Stimulated activated CD4-positive, alpha-beta T cell treated with anti-CD3 and anti-CD28 coated beads, Interleukin-12 subunit alpha, Interleukin-12 subunit beta, amount 100 ng/mL, for 24 hours (primary cell): ENCODE measurements around the gene SLC2A4RG.

Source experiments
- DNase-seq, 2 experiments: peaks; one replicate each; pipeline ENCODE4 v3.0.0-alpha.2; 2020; ENCODE audit warnings: low read depth in 2 of 2

The SLC2A4RG gene

DNA sequence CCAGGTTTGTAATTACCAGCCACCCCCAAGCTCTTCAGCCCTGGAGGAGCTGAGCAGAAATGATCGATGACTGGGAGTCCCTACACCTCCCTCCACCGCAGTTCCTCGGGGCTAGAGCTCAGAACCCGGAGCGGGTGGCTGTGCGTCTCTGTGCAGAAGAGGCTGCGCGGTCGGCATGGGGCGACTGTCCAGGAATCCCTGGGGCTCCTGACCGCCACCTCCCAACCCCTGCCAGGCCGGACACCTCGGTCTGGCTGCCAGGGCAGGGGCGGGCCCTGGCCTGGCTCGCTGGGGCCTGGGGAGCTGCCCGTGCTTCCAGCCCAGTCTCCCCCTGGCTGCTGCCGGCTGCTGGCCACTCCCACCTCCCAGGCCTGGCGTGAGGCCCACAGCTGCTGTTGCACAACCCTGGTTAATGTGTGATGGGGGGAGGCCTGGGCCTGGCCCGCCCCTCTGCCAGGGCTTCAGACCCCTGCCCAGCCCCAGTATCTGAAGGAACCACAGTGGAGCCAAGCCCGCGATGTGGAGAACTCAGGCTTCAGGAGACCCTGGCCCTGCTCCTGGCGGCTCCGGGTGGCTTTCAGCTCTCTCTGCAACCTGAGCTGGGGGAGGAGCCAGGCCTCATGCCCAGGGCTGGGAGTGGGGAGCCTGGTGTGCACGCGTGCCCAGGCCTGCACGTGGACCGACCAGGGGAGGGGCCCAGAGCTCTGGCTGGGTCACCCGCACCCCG, 1.2 kb downstream of the SLC2A4RG start:
- no peak for DNase-seq

DNA sequence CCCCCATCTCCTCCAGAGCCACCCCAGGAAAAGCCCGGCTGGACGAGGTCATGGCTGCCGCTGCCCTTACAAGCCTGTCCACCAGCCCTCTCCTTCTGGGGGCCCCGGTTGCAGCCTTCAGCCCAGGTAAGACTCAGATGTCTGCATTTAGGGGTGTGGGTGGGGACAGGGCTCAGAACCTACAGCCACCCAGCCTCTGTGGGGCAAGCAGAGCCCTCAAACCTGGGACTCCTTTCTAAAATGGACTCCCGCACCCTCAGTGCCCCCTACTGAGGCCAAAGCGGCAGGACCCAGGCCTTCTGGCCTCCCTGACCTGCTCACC, 1.7 kb downstream of the SLC2A4RG start:
- DNase-seq = no peak

DNA sequence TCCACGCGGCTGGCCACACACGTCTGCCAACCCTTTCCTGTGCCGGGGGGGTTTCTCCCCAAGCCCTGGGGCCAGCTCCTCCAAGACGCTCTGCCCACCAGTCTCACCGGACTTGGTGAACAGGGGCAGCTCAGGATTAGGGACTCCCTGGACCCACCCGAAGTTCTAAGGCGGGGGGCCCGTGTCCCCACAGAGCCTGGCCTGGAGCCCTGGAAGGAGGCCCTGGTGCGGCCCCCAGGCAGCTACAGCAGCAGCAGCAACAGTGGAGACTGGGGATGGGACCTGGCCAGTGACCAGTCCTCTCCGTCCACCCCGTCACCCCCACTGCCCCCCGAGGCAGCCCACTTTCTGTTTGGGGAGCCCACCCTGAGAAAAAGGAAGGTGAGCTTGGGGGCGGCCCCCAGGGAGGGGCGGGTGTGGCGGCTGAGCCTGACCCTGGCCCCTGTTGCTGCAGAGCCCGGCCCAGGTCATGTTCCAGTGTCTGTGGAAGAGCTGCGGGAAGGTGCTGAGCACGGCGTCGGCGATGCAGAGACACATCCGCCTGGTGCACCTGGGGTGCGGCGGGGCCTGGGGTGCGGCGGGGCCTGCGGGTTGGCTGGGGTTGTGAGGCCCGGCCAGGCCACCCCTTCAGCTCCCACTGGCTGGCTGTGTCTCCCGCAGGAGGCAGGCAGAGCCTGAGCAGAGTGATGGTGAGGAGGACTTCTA, 2.3 kb downstream of the SLC2A4RG start:
- no peak for DNase-seq

DNA sequence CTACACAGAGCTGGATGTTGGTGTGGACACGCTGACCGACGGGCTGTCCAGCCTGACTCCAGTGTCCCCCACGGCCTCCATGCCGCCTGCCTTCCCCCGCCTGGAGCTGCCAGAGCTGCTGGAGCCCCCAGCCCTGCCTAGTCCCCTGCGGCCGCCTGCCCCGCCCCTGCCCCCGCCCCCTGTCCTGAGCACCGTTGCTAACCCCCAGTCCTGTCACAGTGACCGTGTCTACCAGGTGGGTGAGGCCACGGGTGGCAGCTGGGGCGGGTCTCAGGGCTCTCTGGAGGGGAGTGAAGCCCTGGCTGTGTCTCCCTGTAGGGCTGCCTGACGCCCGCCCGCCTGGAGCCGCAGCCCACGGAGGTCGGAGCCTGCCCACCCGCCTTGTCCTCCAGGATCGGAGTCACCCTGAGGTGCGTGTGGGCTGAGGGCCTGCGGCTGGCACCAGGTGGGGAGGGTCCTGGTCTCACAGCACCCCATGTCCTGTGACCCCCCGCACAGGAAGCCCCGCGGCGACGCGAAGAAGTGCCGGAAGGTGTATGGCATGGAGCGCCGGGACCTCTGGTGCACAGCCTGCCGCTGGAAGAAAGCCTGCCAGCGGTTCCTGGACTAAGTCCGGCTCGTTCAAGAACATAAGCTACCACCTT, 2.9 kb downstream of the SLC2A4RG start:
- no peak for DNase-seq

DNA sequence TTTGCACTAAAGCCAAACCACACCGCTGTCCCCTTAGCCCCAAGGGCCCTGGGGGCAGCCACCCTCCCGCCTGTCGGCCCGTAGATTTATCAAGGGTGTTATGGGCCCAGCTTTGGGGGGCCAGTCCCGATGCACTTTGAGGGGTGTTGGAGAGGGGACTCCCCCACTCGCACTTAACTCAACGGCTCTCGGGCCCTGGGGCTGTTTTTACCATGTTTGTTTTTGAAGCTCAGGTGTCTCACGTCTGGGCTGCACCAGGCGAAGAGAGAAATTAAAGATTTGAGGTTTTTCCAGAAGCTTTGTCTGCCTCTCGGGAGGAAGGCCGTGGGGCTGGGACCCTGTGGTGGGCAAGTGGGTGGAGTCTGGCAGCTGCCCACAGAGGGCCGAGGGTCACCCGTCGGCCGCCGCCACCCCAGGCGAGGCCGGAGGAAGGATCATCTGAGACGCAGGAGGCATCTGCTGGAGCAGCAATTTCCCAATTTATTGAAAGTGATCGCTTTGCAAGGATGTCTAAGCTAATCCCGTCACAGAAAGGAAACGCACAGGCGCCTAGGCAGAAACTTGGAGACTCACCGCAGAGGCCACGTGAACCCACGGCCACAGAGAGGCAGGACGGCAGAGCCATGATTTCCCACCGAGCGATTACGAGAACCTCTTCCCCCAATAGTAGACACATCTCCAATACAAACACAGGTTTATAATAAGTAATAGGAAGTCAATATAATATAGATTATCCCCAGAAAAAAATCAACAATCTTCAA, 3.8 kb downstream of the SLC2A4RG start:
- no peak for DNase-seq

DNA sequence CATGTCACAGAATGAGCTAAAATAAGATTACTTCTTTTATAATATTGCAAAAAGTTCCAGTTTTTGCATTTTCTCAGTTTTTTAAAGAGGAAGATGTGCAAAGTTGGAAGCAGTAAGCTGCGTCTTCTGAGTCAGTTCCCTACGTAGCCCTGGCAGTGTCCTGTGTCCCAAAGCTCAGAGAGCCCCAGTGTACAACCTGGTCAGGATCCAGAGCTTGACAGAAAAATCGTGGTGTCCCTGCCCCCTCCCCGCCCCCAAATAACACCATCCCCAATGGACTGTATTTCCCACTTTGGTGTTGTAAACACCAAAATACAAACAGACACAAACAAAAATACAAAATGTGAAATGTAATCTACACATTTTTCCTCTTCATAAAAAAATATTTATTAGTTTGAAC, 4.6 kb downstream of the SLC2A4RG start:
- DNase-seq = no peak

DNA sequence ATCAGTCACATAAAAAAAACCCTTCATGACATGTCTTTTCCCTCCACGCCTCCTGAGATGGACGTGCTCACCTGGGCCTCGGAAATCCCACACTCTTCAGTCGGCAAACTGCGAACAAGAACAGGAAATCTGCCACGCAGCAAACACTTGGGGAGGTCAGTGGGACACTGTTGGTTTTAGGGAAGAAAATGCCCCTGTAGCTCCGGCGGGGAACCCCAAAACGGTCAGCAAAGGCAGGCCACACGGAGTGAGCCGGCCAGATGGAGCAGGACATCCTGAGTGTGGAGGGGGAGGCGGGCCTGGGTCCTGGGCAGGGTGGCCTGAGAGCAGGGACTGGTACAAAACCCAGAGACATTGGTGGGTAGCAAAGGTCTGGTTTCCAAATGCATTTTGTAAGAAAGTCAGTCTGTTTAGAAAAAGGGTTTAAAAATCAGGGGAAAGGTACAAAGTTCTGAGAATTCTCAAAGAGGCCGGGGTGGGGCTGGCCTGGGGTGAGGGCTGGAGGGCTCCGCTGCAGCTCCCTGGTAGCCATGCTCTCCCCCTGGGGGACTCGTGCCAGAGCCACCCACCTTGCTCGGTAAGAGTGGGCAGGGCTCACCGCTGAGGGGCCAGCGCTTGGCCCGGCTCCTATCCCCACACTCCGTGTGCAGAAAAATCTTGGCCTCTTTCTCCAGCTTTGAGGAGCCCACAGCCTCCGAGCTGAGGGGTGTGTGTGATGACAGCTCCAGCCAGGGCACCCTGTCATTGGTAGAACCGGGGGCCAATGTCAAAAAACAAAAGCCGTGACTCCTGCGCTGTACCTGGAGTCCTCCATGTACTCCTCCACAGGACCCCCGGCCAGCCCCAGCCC, 5.2 kb downstream of the SLC2A4RG start:
- DNase-seq = no peak

DNA sequence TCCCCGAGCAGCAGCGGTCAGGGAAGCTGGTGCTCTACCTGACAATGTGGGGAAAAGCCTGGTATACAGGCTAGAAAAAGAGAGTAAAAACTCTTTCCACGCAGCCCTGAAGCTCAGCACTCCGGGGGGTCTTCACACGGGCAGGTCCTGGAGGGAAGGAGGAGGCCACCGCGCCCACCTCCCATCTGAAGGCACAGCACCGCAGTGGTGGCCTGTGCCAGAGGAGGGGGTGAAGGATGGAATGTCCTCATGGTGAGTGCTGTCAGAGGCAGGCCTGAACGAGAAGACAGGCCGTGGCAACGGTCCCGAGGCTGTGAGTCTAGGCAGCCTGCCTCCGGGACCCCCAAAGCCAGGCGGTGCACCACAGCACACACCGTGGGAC, 5.8 kb downstream of the SLC2A4RG start:
- DNase-seq = no peak

DNA sequence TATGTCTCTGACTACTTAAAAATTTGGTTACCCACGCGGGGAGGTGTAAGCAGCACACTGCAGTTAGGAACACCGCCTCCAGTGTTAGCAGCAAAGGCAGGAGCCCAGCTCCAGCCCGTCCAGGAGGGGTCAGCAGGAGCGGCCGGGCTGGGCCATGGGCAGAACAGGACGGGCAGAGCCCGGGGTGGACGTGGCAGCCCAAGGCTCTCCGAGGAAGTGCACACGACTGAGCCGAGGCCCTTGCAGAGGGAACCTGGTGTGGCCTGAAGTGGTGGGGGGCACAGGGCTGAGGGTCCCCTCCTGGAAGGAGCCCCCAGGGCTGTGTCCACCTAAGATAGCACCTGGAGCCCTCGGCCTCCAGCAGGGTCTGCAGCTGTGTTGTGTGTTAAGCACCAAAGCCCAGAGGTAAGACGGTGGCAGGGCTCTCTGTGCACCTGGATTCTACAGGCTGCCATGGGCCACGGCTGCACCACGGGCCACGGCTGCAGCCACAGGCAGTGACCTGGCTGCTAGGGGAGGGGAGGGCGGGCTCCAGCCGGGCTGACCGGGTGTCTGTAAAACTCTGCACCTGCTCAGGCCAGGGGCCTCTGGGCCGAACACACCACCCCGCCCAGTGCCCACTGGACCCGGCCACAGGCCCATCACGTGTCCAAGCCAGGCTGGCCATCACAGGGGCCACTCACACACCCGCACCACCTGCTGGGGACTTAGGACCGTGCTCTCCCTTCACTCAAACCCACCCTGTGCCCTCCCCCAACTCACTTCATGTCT, 6.6 kb downstream of the SLC2A4RG start:
- no peak for DNase-seq

DNA sequence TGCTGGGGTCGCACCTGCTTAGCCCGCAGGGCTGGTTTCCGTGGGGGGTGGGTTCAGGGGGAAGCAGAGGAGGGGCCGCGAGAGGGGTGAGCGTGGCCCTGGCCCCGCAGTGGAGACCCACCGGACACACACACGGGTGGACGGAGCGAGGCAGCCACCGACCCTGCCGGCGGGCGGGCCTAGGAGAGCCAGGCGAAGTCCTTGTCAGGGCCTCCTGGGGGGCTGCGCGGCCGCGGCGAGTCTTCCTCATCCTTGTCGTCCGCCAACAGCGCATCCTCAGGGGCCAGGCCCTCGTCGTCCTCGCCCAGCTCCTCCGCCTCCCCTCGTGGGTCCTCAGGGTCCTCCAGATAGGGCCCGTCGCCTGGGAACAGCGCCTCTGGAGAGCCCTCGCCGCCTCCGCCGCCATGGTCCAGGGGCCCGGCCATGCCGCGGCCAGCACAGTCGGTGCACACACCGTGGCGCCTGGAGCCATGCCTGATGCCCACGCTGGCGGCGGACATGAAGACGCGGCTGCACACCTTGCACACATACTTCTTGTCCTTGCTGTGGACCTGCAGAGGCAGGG, 7.3 kb downstream of the SLC2A4RG start:
- DNase-seq = no peak

DNA sequence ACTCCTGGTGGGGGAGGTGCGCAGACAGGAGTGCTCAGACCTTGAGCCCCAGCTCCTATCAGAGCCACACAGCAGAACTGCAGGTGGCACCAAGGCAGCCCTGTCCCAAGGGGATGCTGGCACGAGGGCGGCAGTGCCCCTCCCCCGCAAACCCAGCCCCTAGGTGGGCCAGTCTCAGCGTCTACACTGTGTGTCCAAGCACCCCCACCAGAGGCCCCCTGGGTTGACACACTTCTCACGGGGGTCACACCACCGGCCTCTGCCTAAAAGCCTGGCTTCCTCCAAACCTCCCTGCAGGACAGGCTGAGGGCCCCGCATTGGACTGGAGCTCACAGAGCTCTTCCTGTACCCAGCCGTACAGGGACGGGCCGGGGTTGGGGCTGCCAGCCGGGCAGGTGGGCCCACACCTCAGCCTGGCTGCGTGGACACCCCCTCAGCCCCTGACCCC, 8.1 kb downstream of the SLC2A4RG start:
- no peak for DNase-seq

DNA sequence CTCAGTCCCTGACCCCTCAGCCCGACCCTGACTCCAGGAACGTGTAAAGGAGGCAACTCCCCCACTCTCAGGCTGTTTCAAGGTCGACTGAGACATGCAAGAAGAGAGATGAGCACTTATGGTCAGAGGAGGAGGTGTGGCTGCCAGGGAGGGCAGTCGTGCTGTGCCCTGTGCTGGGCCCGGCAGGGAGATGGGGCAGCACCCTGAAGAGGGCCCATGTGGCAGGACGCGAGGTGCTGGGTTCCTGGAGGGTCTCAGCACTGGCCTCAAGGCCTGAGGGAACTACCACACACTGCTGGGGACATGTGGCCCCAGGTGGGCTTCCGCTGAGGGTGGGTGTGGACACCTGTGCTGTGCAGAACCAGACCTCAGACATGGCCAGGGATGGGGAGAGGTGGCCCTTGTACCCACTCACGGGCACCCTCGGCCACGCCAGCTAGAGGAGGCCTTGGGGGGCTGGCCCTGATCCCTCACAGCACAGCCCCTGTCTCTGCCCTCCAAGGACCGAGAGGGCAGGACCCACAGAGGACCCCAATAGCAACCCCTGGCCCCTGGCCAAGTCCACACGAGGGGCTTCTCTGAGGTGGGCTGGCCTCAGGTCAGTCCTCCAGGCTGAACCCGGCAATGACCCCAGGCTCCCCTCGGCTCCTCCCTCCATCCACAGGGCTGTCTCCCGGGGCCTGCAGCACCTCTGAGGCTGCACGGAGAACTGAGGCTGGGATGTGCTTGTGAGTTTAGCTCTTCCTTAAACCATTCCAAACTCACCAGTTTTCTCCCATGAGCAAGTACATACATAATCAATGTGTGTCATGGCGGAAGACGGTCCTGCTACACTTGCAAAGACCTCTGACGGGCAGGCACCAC, 8.7 kb downstream of the SLC2A4RG start:
- no peak for DNase-seq

DNA sequence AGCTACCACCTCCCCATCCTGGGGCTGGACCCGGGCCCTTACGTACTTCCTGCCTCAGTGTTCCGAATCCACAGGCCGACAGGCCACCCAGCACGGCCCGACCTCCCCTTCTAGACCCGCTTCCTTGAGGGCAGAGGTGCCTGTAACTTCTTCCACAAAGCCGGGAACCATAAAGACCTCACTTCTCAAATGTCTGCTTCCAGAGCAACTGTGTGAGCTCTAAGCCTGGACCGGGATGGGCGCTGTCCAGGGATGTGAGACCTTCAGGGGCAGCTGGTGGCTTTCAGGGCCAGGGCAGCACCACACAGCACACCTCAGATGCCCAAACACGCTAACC, 9.3 kb downstream of the SLC2A4RG start:
- DNase-seq = no peak

DNA sequence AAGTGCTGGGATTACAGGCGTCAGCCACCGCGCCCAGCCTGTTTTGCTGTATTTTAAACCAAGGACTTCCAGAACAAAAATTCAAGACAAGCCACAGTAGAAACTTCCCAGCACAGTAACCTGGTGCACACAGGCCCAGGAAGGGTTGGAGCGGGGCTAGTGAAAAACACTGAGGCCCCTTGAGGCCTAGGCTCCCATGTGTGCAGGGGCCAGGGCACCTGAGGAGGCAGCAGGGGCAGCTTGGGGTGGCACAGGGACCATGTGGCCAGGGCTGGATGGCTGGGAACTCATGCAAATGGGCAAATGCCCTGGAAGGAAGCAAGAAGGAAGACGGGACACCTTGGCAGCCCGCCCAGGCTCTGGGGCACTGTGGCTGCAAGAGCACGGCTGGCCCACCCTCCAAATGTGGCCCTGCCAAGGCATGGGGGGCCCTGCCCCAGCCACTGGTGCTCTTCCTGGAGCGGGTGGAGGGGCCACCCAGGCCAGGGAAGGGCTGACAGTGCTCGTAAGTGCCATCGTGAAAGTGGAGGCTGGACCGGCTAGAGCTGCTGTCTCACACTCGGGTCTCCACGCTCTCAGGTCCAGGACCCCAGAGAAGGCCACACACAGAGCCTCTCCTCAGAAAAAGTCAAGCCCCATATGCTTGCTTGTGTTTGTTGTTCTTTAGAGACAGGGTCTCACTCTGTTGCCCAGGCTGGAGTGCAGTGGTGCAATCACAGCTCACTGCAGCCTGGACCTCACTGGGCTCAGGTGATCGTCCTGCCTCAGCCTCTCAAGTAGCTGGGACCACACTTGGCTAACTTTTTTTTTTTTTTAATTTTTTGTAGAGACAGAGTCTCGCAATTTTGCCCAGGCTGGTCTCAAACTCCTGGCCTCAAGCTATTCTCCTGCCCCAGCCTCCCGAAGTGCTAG, 10.3 kb downstream of the SLC2A4RG start:
- DNase-seq = no peak

DNA sequence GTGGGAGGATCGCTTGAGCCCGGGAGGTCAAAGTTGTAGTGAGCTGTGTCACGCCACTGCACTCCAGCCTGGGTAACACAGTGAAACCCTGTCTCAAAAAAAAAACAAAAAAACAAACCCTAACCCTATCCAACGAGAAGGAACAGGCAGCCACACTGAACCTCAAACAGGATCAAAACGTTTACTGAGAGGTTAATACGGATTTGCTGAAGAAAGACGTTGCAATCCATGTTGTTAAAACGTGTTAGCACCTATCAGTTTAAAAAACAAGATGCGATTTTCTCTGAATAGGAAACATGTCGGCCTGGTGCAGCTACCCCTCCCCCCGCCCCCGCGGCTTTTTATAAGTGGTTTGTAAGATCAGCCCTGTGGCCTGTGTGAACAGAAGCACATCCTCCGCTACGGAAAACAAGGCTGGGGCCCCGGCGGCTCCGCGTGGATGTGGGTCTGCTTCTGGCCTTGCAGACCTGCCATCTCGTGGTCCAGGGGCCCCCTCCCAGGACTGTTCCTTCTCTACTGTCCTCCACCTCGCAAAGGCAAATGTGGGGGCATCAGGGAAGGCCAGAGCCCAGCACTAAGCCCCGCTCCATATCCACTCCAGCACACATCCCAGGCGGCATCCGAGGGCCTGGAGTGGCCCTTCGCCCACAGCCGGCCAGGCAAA, 11.4 kb downstream of the SLC2A4RG start:
- DNase-seq = peak in 1 of 2 experiments; percentile 42

DNA sequence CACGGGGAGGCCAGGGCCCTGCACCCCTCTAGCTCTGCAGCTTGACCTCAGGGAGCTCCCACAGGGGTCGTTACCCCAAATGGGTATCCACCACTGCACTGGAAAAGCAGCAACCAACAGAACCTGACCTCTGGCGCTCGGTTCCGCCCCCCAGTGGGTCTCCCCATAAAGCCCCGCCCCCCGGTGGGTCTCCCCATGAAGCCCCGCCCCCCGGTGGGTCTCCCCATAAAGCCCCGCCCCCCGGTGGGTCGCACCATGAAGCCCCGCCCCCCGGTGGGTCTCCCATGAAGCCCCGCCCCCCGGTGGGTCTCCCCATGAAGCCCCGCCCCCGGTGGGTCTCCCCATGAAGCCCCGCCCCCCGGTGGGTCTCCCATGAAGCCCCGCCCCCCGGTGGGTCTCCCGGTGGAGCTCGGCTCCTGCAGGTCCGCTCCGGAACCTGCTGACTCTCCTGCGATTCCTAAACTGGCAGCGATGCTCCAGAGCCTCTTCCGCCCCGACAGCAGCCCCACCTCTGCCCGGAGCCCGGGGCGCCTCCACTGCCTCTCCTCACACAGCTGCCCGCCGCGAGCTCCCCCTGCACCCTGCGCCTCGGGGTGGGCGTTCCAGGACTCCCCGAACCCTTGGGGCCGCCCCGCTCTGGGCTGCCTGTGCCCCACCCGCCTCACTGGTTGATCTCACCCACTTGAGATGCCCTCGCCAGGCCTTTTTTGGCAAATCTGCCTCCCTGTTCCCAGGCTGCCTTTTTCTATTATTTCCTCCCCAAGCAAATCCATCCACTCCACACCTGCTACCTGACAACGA, 12.1 kb downstream of the SLC2A4RG start:
- no peak for DNase-seq
